ENCODE measurements around the gene CTNNA2. TPM values are rescaled to one million over a fixed set of nuclear protein-coding genes. Genes with fewer than 3 reads are reported as not detected.

Gene CTNNA2
- total RNA-seq, 1 experiment from 2014 or later = 5.5 TPM

DNA sequence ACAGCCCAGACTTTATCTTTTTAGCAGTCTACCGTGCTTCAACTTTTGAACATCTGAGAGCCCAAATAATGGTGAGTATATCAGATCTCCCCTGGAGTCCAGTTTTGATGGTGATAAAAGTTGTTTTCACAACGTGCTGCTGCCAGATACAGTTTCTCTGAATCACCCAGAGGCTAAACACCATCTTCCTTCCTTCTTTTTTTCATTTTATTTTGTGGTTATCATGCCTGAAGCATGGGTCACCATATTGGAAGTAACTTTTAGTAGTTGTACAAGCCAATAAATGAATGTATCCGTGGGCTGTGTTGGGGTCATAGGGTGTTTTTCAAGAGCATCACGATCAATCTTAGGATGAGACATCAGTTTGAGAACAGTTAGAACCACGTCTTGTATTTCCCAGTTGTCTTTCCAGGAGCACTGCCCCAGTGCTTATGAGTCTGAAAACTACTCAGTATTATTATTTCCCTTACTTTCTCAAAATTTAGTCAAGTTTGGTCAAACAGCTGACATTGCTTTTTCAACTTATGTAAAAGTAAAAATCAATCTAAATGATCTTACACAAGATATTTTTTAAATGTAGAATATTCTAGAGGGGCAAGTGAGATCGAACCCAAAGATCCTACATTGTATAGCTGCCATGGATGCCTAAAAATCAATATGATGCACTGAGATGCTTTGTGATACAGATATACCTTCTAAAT is 311.4 kb downstream of the CTNNA2 start:
- no peaks in the 10 kb centered on the region for H3K27me3 Mint-ChIP-seq (ENCODE audit: low read depth)
- Histone ChIP-seq H3K23me2 (ENCODE audit: insufficient read length, low read depth, low read length, poor library complexity, severe bottlenecking) (no peaks in the 10 kb centered on the region), H2BK5ac (ENCODE audit: insufficient read length, low read length) (no peak overlapping the region), H3K4me1 (ENCODE audit: insufficient read depth, low read length) (peaks cover 7% of the 10 kb centered on the region), H3K9me3 (ENCODE audit: control insufficient read depth, low read depth, low read length) (no peaks in the 10 kb centered on the region), H3K79me2 (ENCODE audit: insufficient read depth, low read length) (no peaks in the 10 kb centered on the region), H3T11ph (ENCODE audit: low read length) (no peak overlapping the region), H3K4ac (ENCODE audit: low read depth, low read length) (no peak overlapping the region), H3K9ac (ENCODE audit: extremely low read depth, insufficient read length, low read length) (no peak overlapping the region), H4K20me1 (ENCODE audit: control insufficient read depth, insufficient read depth, insufficient read length) (no peaks in the 10 kb centered on the region), H3K18ac (ENCODE audit: insufficient read length, low read depth, low read length) (no peak overlapping the region), H3K23ac (ENCODE audit: insufficient read length, low read depth, low read length) (no peak overlapping the region), H2AFZ (ENCODE audit: low read length) (no peak overlapping the region), H3K4me2 (ENCODE audit: insufficient read depth, insufficient read length, low read length) (no peak overlapping the region), H4K8ac (replicated peaks; ENCODE audit: insufficient read length, low read depth, low read length) (no peak overlapping the region), H3K79me1 (ENCODE audit: insufficient read depth, low read depth, low read length, poor library complexity, severe bottlenecking) (no peaks in the 10 kb centered on the region), H3K27me3 (ENCODE audit: insufficient read depth, low read length) (no peaks in the 10 kb centered on the region), H4K5ac (ENCODE audit: insufficient read length, low read depth, low read length) (no peak overlapping the region), H2BK120ac (ENCODE audit: low read depth, low read length, poor library complexity, severe bottlenecking) (no peak overlapping the region), H2AK5ac (ENCODE audit: insufficient read length, low read length) (no peak overlapping the region), H2BK12ac (ENCODE audit: insufficient read length, low read depth, low read length) (no peak overlapping the region), H4K91ac (ENCODE audit: insufficient read length, low read depth, low read length) (no peak overlapping the region), H3K27ac (ENCODE audit: insufficient read length, low read depth, low read length) (no peak overlapping the region), H3K14ac (ENCODE audit: insufficient read depth, low read length) (no peak overlapping the region), H2BK20ac (ENCODE audit: low read depth, low read length, poor library complexity, severe bottlenecking) (no peak overlapping the region), H3K56ac (ENCODE audit: insufficient read length, low read depth, low read length) (no peak overlapping the region), H2BK15ac (ENCODE audit: low read depth, low read length) (no peak overlapping the region)
- no peak overlapping the region for H3K27ac Mint-ChIP-seq
- TF ChIP-seq, protein P1, sequence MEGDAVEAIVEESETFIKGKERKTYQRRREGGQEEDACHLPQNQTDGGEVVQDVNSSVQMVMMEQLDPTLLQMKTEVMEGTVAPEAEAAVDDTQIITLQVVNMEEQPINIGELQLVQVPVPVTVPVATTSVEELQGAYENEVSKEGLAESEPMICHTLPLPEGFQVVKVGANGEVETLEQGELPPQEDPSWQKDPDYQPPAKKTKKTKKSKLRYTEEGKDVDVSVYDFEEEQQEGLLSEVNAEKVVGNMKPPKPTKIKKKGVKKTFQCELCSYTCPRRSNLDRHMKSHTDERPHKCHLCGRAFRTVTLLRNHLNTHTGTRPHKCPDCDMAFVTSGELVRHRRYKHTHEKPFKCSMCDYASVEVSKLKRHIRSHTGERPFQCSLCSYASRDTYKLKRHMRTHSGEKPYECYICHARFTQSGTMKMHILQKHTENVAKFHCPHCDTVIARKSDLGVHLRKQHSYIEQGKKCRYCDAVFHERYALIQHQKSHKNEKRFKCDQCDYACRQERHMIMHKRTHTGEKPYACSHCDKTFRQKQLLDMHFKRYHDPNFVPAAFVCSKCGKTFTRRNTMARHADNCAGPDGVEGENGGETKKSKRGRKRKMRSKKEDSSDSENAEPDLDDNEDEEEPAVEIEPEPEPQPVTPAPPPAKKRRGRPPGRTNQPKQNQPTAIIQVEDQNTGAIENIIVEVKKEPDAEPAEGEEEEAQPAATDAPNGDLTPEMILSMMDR (conservative IDR thresholded peaks at IDR 0.05) = no peak
- peaks cover 9 to 12% of the 10 kb centered on the region in 2 experiments for H3K4me1 Mint-ChIP-seq
- no CpG with 5 or more reads among the region's 6 CpGs for WGBS (ENCODE audit: extremely low coverage, insufficient read length, low lambda C conversion rate)
- H3K4me3 Mint-ChIP-seq = no peak overlapping the region
- H3K36me3 Mint-ChIP-seq (ENCODE audit: insufficient read depth in 1 of 3, low read depth in 3 of 3) = no peaks in the 10 kb centered on the region
- H3K9me3 Mint-ChIP-seq = no peaks in the 10 kb centered on the region
- DNase-seq = no peak

Measured in H9 (cell line).